Bronchial epithelial cell (primary cell): ENCODE data around the gene ZSWIM8. TPM values are rescaled to one million over a fixed set of nuclear protein-coding genes. Genes with fewer than 3 reads are reported as not detected.

Source experiments
- DNase-seq: peaks from one replicate; pipeline ENCODE4 v3.0.0-alpha.2; 2010; ENCODE audit warnings: low read depth
- FAIRE-seq: peaks from 2 replicates; lab custom pipeline; 2011; peaks lifted over from hg19 to GRCh38; lab: Jason Lieb, UNC
- H3K27me3 ChIP-seq: 2 replicates; pipeline ENCODE4 v1.5.1; 2011; ENCODE audit warnings: low read length; ENCODE audit not compliant: control insufficient read depth, insufficient read depth
- H3K36me3 ChIP-seq: 2 replicates; pipeline ENCODE4 v1.5.1; 2011; ENCODE audit warnings: low read length; ENCODE audit not compliant: control insufficient read depth, insufficient read depth
- H3K4me3 ChIP-seq: 2 replicates; pipeline ENCODE4 v1.5.1; 2011; ENCODE audit warnings: mild to moderate bottlenecking, low read depth, low read length, control low read depth
- CTCF ChIP-seq: IDR thresholded peaks from 2 replicates; pipeline ENCODE4 v1.5.1; 2011; ENCODE audit warnings: mild to moderate bottlenecking, moderate library complexity, low read length, control low read depth, inconsistent platforms; ENCODE audit not compliant: insufficient read depth, severe bottlenecking
- total RNA-seq: library from RNA; depleted of rRNA; stranded (reverse); fragments of >200 nt; gene quantifications from 2 replicates; pipeline ENCODE4 v1.2.1, GENCODE V29; 2014

The ZSWIM8 gene
- total RNA-seq, 1 donor from 2014 or later = 27.1 TPM

DNA sequence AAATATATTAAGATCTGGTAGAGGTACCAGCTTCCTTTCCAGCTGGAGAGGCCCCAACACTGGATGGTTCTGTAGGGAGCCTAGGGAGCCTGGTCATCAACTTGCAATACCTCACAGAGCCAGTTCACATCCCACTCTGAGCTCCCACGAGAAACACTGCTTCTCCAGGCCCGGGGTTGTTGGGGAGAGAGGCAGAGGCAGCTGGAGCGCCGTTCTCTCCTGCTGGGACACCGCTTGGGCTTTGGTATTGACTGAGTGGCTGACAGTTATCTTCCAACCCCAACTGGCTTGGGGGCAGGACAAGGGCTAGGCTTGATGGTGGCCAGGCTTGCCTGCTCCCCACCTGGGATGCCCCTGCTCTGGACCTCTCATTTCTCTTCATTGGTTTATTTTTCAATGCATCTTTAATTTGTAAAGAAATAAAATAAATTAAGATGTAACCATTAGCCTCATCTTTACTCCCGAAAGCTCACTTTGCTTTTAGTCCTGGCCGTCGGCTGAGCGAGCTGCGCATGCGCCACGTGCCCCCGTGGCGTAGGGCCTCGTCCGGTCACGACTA lies 13.6 kb upstream of the ZSWIM8 start:
- DNase-seq = peak; percentile 46

GRCh38 chr10:73772281-73773151 lies 12.9 kb upstream of the ZSWIM8 start:
- H3K36me3 ChIP-seq = peaks cover 21% of the 10 kb centered on the region
- peak; percentile 80 for DNase-seq
- no peak for FAIRE-seq

More for the DNA sequence above, 13.6 kb upstream of the ZSWIM8 start:
- H3K4me3 ChIP-seq = peak overlapping the region; percentile 79
- no peaks in the 10 kb centered on the region for H3K27me3 ChIP-seq
- no peak for FAIRE-seq
- TF ChIP-seq CTCF = no peak
- peaks cover 23% of the 10 kb centered on the region for H3K36me3 ChIP-seq

GRCh38 chr10:73773152-73773879 lies 12.1 kb upstream of the ZSWIM8 start:
- Histone ChIP-seq H3K36me3 (peaks cover 23% of the 10 kb centered on the region), H3K27me3 (no peaks in the 10 kb centered on the region), H3K4me3 (peak overlapping the region; percentile 79)
- no peak for TF ChIP-seq CTCF
- DNase-seq (no peak), FAIRE-seq (no peak)

More at GRCh38 chr10:73772281-73773151, 12.9 kb upstream of the ZSWIM8 start:
- peak; percentile 21 for TF ChIP-seq CTCF
- peak overlapping the region; percentile 79 for H3K4me3 ChIP-seq
- no peaks in the 10 kb centered on the region for H3K27me3 ChIP-seq

DNA sequence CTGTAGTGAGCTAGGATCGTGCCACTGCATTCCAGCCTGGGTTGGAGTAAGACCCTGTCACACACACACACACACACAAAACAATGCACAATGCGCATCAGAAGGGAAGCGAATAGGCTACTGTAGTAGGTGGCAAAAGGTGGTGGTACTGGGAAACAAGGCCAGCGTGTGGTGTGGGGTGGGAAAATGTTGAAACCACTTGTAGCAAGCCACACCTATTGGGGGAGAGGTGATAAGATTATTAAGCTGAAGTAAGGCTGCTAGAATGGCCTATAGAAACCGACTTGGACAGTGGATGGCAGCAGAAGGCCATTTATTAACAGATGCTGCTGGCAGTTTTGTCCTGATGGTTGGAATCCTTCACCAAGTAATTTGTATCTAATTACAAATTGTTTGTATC lies 10.8 kb upstream of the ZSWIM8 start:
- FAIRE-seq = no peak
- Histone ChIP-seq H3K27me3 (no peaks in the 10 kb centered on the region), H3K36me3 (peaks cover 16% of the 10 kb centered on the region), H3K4me3 (peak overlapping the region; percentile 79)
- peak; percentile 6 for TF ChIP-seq CTCF
- DNase-seq = peak; percentile 40

DNA sequence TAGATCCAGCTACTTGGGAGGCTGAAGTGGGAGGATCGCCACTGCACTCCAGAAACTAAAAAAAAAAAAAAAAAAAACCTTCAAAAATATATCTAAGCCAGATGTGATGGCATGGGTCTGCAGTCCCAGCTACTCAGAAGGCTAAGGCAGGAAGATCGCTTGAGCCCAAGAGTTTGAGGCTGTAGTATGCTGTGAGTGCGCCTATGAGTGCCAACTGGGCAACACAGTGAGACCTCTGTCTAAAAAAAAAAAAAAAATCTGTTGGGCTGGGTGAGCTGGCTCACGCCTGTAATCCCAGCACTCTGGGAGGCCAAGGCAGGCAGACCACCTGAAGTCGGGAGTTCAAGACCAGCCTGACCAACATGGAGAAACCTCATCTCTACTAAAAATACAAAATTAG lies 6.4 kb upstream of the ZSWIM8 start:
- no peak for TF ChIP-seq CTCF
- DNase-seq = no peak
- Histone ChIP-seq H3K36me3 (peaks cover 6% of the 10 kb centered on the region), H3K4me3 (no peak overlapping the region), H3K27me3 (no peaks in the 10 kb centered on the region)
- FAIRE-seq = no peak
